Loucy (cell line): ENCODE results near the gene TSC22D3.
"Not testable (repeated sequence)": the region's sequence is repeated elsewhere in the genome, so short reads cannot be mapped to it uniquely, and the experiment has no call there.

Source experiments
- H2AFZ ChIP-seq: fragments of 200-600 bp; sonication (generic); 2 replicates; pipeline ENCODE4 v1.6.0; 2016; ENCODE audit warnings: antibody characterized with exemption, mild to moderate bottlenecking, low read length, moderate library complexity
- H3F3A ChIP-seq: fragments of 200-600 bp; 2 replicates; pipeline ENCODE4 v1.6.0; 2016; ENCODE audit warnings: antibody characterized with exemption, low read depth, mild to moderate bottlenecking
- H3K27me3 ChIP-seq: fragments of 200-600 bp; sonication (generic); 2 replicates; pipeline ENCODE4 v1.6.1; 2014; ENCODE audit warnings: low read length, mild to moderate bottlenecking; ENCODE audit not compliant: insufficient read depth, poor library complexity, severe bottlenecking
- H3K36me3 ChIP-seq: fragments of 200-600 bp; sonication (generic); 2 replicates; pipeline ENCODE4 v1.6.1; 2016; ENCODE audit warnings: low read length; ENCODE audit not compliant: insufficient read depth
- H3K4me1 ChIP-seq: fragments of 200-600 bp; sonication (generic); 2 replicates; pipeline ENCODE4 v1.5.1; 2014; ENCODE audit warnings: low read length, mild to moderate bottlenecking; ENCODE audit not compliant: insufficient read depth, poor library complexity, severe bottlenecking
- H3K4me2 ChIP-seq: fragments of 200-600 bp; sonication (generic); 2 replicates; pipeline ENCODE4 v1.6.0; 2014; ENCODE audit warnings: antibody characterized with exemption, low read length, low read depth, mild to moderate bottlenecking; ENCODE audit not compliant: poor library complexity, severe bottlenecking
- H3K4me3 ChIP-seq: fragments of 200-600 bp; sonication (generic); 2 replicates; pipeline ENCODE4 v1.5.1; 2014; ENCODE audit warnings: low read length, mild to moderate bottlenecking, mixed read lengths; ENCODE audit not compliant: poor library complexity, severe bottlenecking
- H3K79me2 ChIP-seq: fragments of 200-600 bp; sonication (generic); 2 replicates; pipeline ENCODE4 v1.6.1; 2014; ENCODE audit warnings: low read length; ENCODE audit not compliant: insufficient read depth
- H3K9ac ChIP-seq: fragments of 200-600 bp; sonication (generic); 2 replicates; pipeline ENCODE4 v1.6.0; 2014; ENCODE audit warnings: mild to moderate bottlenecking, low read depth, low read length, moderate library complexity; ENCODE audit not compliant: poor library complexity, severe bottlenecking
- H3K9me2 ChIP-seq: fragments of 200-600 bp; sonication (generic); replicated peaks from 2 replicates; pipeline ENCODE4 v1.6.1; 2016; ENCODE audit warnings: low read depth, low read length, mixed read lengths
- H3K9me3 ChIP-seq: fragments of 200-600 bp; sonication (generic); 2 replicates; pipeline ENCODE4 v1.6.1; 2014; ENCODE audit warnings: mild to moderate bottlenecking, antibody characterized with exemption, low read length, low read depth; ENCODE audit not compliant: insufficient read depth
- H4K20me1 ChIP-seq: fragments of 200-600 bp; sonication (generic); 2 replicates; pipeline ENCODE4 v1.6.0; 2014; ENCODE audit warnings: antibody characterized with exemption, low read length, mild to moderate bottlenecking; ENCODE audit not compliant: insufficient read depth, poor library complexity, severe bottlenecking
- CTCF ChIP-seq: fragments of 200-600 bp; sonication (generic); conservative IDR thresholded peaks from 2 replicates; pipeline ENCODE4 v1.5.1; 2014; ENCODE audit warnings: mild to moderate bottlenecking, antibody characterized with exemption, low read length
- EZH2phosphoT487 ChIP-seq: fragments of 200-600 bp; IDR thresholded peaks from 2 replicates; pipeline ENCODE4 v1.6.1; 2018; ENCODE audit warnings: antibody characterized with exemption, mild to moderate bottlenecking, moderate library complexity, borderline replicate concordance

TSC22D3 gene

GRCh38 chrX:107686026-107686425, 89.6 kb downstream of the TSC22D3 start:
- Histone ChIP-seq H3K36me3 (no peaks in the 10 kb centered on the region; the same call in 1 of the 2 replicates), H3K9me2 (no peaks in the 10 kb centered on the region), H3K9ac (peak overlapping the region; percentile 80), H4K20me1 (no peaks in the 10 kb centered on the region), H3K4me2 (peak overlapping the region; percentile 82), H3K27me3 (no peaks in the 10 kb centered on the region), H3K9me3 (no peaks in the 10 kb centered on the region), H2AFZ (no peak overlapping the region), H3F3A (no peaks in the 10 kb centered on the region), H3K79me2 (peaks cover 66% of the 10 kb centered on the region), H3K4me3 (peak overlapping the region; percentile 46), H3K4me1 (peaks cover 59% of the 10 kb centered on the region)
- no peak for TF ChIP-seq EZH2phosphoT487
- TF ChIP-seq CTCF: no peak

GRCh38 chrX:107685586-107685985, 90.0 kb downstream of the TSC22D3 start:
- not testable (repeated sequence) for H3K27me3 ChIP-seq, H2AFZ ChIP-seq, H3K36me3 ChIP-seq, H4K20me1 ChIP-seq, H3F3A ChIP-seq, H3K9me2 ChIP-seq, H3K9me3 ChIP-seq
- Histone ChIP-seq H3K79me2 (peaks cover 67% of the 10 kb centered on the region), H3K9ac (peak overlapping the region; percentile 80), H3K4me1 (peaks cover 59% of the 10 kb centered on the region), H3K4me2 (peak overlapping the region; percentile 82), H3K4me3 (peak overlapping the region; percentile 65)

DNA sequence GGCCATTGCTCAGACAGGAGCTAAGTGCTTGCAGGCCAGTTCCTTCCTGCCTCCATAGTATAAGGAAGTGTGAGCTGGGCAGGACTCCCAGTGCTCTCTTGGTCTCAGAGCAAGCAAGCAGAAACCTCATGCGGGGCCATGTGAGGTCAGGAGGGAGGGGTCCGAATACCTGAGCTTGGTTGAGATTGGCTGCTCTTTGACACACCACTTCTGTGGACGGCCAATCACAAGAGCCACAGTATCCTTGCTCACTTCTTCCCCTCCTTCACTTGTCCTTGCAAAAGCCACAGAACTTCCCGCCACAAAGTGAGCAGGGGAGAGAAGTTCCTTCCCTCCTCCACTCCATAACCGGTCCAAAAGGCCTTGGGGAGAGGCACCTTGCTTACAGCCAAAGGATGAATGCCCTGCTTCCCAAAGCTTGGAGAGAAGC, 90.6 kb downstream of the TSC22D3 start:
- H3F3A ChIP-seq: no peaks in the 10 kb centered on the region
- H3K9me2 ChIP-seq: no peaks in the 10 kb centered on the region
- TF ChIP-seq EZH2phosphoT487 (no peak), CTCF (no peak)
- H3K79me2 ChIP-seq: peaks cover 69% of the 10 kb centered on the region
- H2AFZ ChIP-seq: no peak overlapping the region
- peak overlapping the region; percentile 82 for H3K4me2 ChIP-seq
- no peaks in the 10 kb centered on the region for H3K9me3 ChIP-seq
- H3K4me3 ChIP-seq: peak overlapping the region; percentile 65
- no peaks in the 10 kb centered on the region for H4K20me1 ChIP-seq
- H3K27me3 ChIP-seq: no peaks in the 10 kb centered on the region
- no peaks in the 10 kb centered on the region for H3K36me3 ChIP-seq
- peaks cover 60% of the 10 kb centered on the region for H3K4me1 ChIP-seq
- H3K9ac ChIP-seq: peak overlapping the region; percentile 80

DNA sequence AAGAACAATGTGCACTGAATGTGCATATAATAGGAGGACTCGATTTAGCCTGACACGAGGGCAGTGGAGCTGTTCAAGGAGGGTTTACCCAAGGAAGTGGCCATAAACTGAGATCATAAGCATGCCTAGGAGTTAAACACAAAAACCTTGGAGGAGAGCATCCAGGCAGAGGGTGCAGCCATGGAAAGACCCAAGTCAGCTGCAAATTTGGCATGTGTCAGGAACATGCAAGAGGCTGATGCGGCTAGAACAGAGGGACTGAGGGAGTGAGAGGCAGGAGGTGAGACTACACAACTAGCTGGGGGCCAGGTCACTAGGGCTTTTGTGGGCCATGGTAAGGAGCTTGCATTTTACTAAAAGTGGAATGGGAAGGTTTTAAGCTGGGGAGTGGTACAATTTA, 91.7 kb downstream of the TSC22D3 start:
- Histone ChIP-seq H2AFZ (no peak overlapping the region), H3K79me2 (peaks cover 71% of the 10 kb centered on the region), H4K20me1 (no peaks in the 10 kb centered on the region), H3K27me3 (no peaks in the 10 kb centered on the region), H3K4me2 (peak overlapping the region; percentile 82), H3K4me3 (no peak overlapping the region), H3K36me3 (no peaks in the 10 kb centered on the region), H3K4me1 (peaks cover 60% of the 10 kb centered on the region), H3F3A (no peaks in the 10 kb centered on the region), H3K9me3 (no peaks in the 10 kb centered on the region), H3K9ac (peak overlapping the region; percentile 74), H3K9me2 (no peaks in the 10 kb centered on the region)
- TF ChIP-seq CTCF: no peak
- TF ChIP-seq EZH2phosphoT487: no peak
